GM19397 (cell line): ENCODE results near the gene UNC119B.
"Not testable (repeated sequence)": the region's sequence is repeated elsewhere in the genome, so short reads cannot be mapped to it uniquely, and the experiment has no call there.

Experiments
- ATAC-seq: cut with Tn5 transposase; IDR thresholded peaks from one replicate; pipeline ENCODE4 v1.9.1; 2021; ENCODE audit warnings: mild to moderate bottlenecking, moderate library complexity; ENCODE audit not compliant: unreplicated experiment

UNC119B gene

GRCh38 chr12:120718055-120718454 is 7.8 kb downstream of the UNC119B start:
- ATAC-seq, result no peak

- no peak for ATAC-seq
These were observed 8.8 kb downstream of the UNC119B start for GRCh38 chr12:120719072-120719471.

- ATAC-seq, result no peak
These were observed 9.4 kb downstream of the UNC119B start for GRCh38 chr12:120719496-120720233.

GRCh38 chr12:120720234-120720986 is 10.2 kb downstream of the UNC119B start:
- ATAC-seq, result no peak

- ATAC-seq, result no peak
These were observed 10.9 kb downstream of the UNC119B start for GRCh38 chr12:120720987-120721801.

- ATAC-seq, result no peak
These were observed 11.6 kb downstream of the UNC119B start for GRCh38 chr12:120721866-120722265.

- no peak for ATAC-seq
These were observed 12.5 kb downstream of the UNC119B start for GRCh38 chr12:120722784-120723183.

GRCh38 chr12:120724720-120725119 is 14.5 kb downstream of the UNC119B start:
- no peak for ATAC-seq

- peak; percentile 1 for ATAC-seq
These were observed 14.9 kb downstream of the UNC119B start for GRCh38 chr12:120725151-120725658.

- ATAC-seq, result peak; percentile 95
These were observed 15.6 kb downstream of the UNC119B start, which contains the start of gene ACADS for GRCh38 chr12:120725659-120726509. Gene ACADS, plus strand, starts transcription at chr12:120725826. Its CDS starts 60 bp downstream, at chr12:120725886.

- no peak for ATAC-seq
These were observed 16.2 kb downstream of the UNC119B start for GRCh38 chr12:120726510-120726793.

- no peak for ATAC-seq
These were observed 16.7 kb downstream of the UNC119B start for GRCh38 chr12:120726961-120727360.

GRCh38 chr12:120732198-120732597 is 21.9 kb downstream of the UNC119B start:
- not testable (repeated sequence) for ATAC-seq

- no peak for ATAC-seq
These were observed 23.3 kb downstream of the UNC119B start for GRCh38 chr12:120733574-120733973.

GRCh38 chr12:120734210-120734609 is 24.0 kb downstream of the UNC119B start:
- ATAC-seq, result no peak

GRCh38 chr12:120735181-120735580 is 24.9 kb downstream of the UNC119B start:
- ATAC-seq, result no peak

GRCh38 chr12:120736404-120737331 is 26.4 kb downstream of the UNC119B start:
- no peak for ATAC-seq

GRCh38 chr12:120737557-120738251 is 27.4 kb downstream of the UNC119B start:
- ATAC-seq, result no peak
